Thymus (tissue), 11 donors: ENCODE results near the gene CLTCL1. TPM values are rescaled to one million over a fixed set of nuclear protein-coding genes. Genes with fewer than 3 reads are reported as not detected.

Source experiments
- DNase-seq, 9 donors: peaks; one replicate each; pipeline ENCODE4 v3.0.0-alpha.2; 2013; ENCODE audit warnings: low spot score in 9 of 9, low read depth in 6 of 9, missing footprints in 1 of 9
- H3K27ac ChIP-seq, 2 donors: one replicate each; pipeline ENCODE4 v1.5.1; 2013; ENCODE audit warnings: control low read depth in 1 of 2, low read depth in 1 of 2, low read length in 1 of 2, mild to moderate bottlenecking in 1 of 2, moderate library complexity in 1 of 2
- H3K27me3 ChIP-seq, 2 donors: one replicate each; pipeline ENCODE4 v1.5.1; 2013; ENCODE audit warnings: low read length in 1 of 2; ENCODE audit not compliant: control insufficient read depth in 2 of 2, insufficient read depth in 1 of 2
- H3K36me3 ChIP-seq, 2 donors: one replicate each; pipeline ENCODE4 v1.5.1; 2013; ENCODE audit warnings: low read length in 1 of 2, mild to moderate bottlenecking in 1 of 2, moderate library complexity in 1 of 2; ENCODE audit not compliant: control insufficient read depth in 2 of 2, insufficient read depth in 2 of 2
- H3K4me1 ChIP-seq, 2 donors: one replicate each; pipeline ENCODE4 v1.5.1; 2013; ENCODE audit warnings: low read length in 2 of 2; ENCODE audit not compliant: control insufficient read depth in 2 of 2, insufficient read depth in 2 of 2
- H3K4me3 ChIP-seq, 2 donors: one replicate each; pipeline ENCODE4 v1.5.1; 2013; ENCODE audit warnings: low read length in 2 of 2, control low read depth in 1 of 2, mild to moderate bottlenecking in 1 of 2
- H3K9me3 ChIP-seq, 2 donors: one replicate each; pipeline ENCODE4 v1.5.1; 2013; ENCODE audit warnings: low read length in 1 of 2, mild to moderate bottlenecking in 1 of 2; ENCODE audit not compliant: control insufficient read depth in 2 of 2, insufficient read depth in 1 of 2
- WGBS: extraction: QIAGEN DNeasy Blood & Tissue Kit; methylation state at CpG from one replicate; pipeline ENCODE4 v1.1.7; 2013; 5-methylcytosine and 5-hydroxymethylcytosine counted together
- polyA plus RNA-seq: library from polyadenylated mRNA; stranded (reverse); fragments of 200-250 nt; gene quantifications from one replicate; pipeline ENCODE4 v1.2.3, GENCODE V29; 2013
- total RNA-seq: library from RNA; stranded (reverse); fragments of 120-200 nt; gene quantifications from one replicate; pipeline ENCODE4 v1.2.4, GENCODE V29; 2013
- donor health status: healthy.

Gene CLTCL1
- total and polyA plus RNA-seq, 2 donors: 9.5 to 30.4 TPM

- WGBS: 86% methylated on average over 5 of the region's 5 CpGs
- no peak for DNase-seq
- Histone ChIP-seq H3K27me3 (peaks cover 0 to 2% of the 10 kb centered on the region in 2 donors), H3K4me1 (peaks cover 0 to 3% of the 10 kb centered on the region in 2 donors), H3K27ac (no peak overlapping the region), H3K36me3 (no peaks in the 10 kb centered on the region), H3K9me3 (no peaks in the 10 kb centered on the region), H3K4me3 (no peak overlapping the region)
Observed at GRCh38 chr22:19218541-19219233, 72.8 kb downstream of the CLTCL1 start.

- H3K9me3 ChIP-seq: no peaks in the 10 kb centered on the region
- WGBS: 98% methylated on average over 5 of the region's 5 CpGs
- H3K27me3 ChIP-seq: peaks cover 0 to 4% of the 10 kb centered on the region in 2 donors
- H3K4me1 ChIP-seq: peaks cover 0 to 3% of the 10 kb centered on the region in 2 donors
- no peak overlapping the region for H3K27ac ChIP-seq
- no peaks in the 10 kb centered on the region for H3K36me3 ChIP-seq
- no peak for DNase-seq
- H3K4me3 ChIP-seq: no peak overlapping the region
Observed at GRCh38 chr22:19216579-19216978, 74.9 kb downstream of the CLTCL1 start.

DNA sequence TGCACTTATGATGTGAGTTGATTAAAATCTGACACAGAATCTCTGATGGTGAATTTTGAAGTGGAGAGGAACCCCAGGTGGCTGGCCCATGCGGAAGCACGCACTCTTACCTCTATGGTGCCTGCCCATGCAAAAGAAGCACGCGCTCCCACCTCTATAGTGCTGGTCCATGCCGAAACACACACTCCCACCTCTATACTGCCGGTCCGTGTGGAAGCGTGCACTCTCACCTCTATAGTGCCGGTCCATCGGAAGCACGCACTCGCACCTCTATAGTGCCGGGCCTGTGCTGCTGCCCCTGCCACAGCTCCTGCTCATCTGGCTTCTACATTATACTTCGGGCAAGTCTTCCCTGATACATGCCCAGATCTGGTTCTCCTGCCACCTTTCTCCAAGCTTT is 76.2 kb downstream of the CLTCL1 start:
- H3K4me1 ChIP-seq: peaks cover 0 to 3% of the 10 kb centered on the region in 2 donors
- WGBS: 99% methylated on average over 14 of the region's 14 CpGs
- no peak overlapping the region for H3K4me3 ChIP-seq
- H3K9me3 ChIP-seq: no peaks in the 10 kb centered on the region
- no peak overlapping the region for H3K27ac ChIP-seq
- H3K27me3 ChIP-seq: peaks cover 0 to 4% of the 10 kb centered on the region in 2 donors
- H3K36me3 ChIP-seq: no peaks in the 10 kb centered on the region
- DNase-seq: no peak

GRCh38 chr22:19214078-19214473 is 77.4 kb downstream of the CLTCL1 start:
- Histone ChIP-seq H3K36me3 (no peaks in the 10 kb centered on the region), H3K27me3 (peaks cover 0 to 4% of the 10 kb centered on the region in 2 donors), H3K9me3 (no peaks in the 10 kb centered on the region), H3K4me3 (no peak overlapping the region), H3K27ac (no peak overlapping the region), H3K4me1 (peaks cover 0 to 3% of the 10 kb centered on the region in 2 donors)
- 94% methylated on average over 4 of the region's 4 CpGs for WGBS
- no peak for DNase-seq

DNA sequence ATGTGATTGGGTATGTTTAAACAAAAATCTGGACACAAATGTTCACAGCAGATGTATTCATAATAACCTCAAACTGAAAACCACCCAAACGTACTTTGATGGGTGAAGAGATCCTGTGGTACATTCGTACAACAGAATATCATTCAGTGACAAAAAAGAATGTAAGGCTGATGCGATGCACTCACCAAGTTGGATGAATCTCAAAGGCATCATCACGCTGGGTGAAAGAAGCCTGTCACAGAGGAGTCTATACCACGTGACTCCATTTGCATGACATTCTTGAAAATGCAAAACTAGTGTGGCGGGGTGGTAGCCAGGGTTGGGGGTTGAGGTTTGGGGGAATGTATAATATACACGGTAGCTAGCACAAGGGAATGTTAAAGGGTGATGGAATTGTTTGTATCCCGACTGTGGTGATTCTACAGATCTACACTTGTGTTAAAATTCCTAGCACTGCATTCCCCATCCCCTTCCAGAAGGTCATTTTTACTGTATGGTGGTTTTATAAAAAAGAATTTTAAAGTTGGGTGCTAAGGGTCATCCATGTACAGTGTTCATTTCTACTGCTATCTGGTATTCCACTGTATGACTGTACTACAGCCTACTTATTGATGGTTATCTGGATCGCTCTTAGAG is 78.0 kb downstream of the CLTCL1 start:
- H3K9me3 ChIP-seq: no peaks in the 10 kb centered on the region
- no peaks in the 10 kb centered on the region for H3K36me3 ChIP-seq
- peaks cover 0 to 3% of the 10 kb centered on the region in 2 donors for H3K4me1 ChIP-seq
- no peak for DNase-seq
- H3K27me3 ChIP-seq: peaks cover 0 to 4% of the 10 kb centered on the region in 2 donors
- no peak overlapping the region for H3K4me3 ChIP-seq
- WGBS: 84% methylated on average over 9 of the region's 9 CpGs
- no peak overlapping the region for H3K27ac ChIP-seq

DNA sequence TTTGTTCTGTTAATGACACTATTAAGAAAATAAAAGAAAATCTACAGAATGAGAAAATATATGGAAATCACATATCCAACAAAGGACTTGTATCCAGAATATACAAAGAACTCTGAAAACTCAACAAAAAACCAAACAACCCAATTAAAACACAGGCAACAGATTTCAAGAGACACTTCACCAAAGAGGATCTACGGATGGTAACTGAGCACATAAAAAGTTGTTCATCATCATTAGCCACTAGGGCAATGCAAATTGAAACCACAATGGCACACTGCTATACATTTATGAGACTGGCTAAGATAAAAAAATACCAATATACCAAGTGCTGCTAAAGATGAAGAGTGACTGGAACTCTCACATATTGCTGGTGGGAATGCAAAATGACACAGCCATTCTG is 78.5 kb downstream of the CLTCL1 start:
- no peaks in the 10 kb centered on the region for H3K36me3 ChIP-seq

GRCh38 chr22:19212302-19212870 is 79.1 kb downstream of the CLTCL1 start:
- H3K9me3 ChIP-seq: no peaks in the 10 kb centered on the region
- no peaks in the 10 kb centered on the region for H3K4me1 ChIP-seq
- H3K36me3 ChIP-seq: no peaks in the 10 kb centered on the region
- WGBS: 98% methylated on average over 1 of the region's 1 CpG
- H3K4me3 ChIP-seq: no peak overlapping the region
- no peak overlapping the region for H3K27ac ChIP-seq
- H3K27me3 ChIP-seq: peaks cover 0 to 4% of the 10 kb centered on the region in 2 donors
- no peak for DNase-seq

More for the DNA sequence above, 78.5 kb downstream of the CLTCL1 start:
- no peak for DNase-seq
- H3K4me1 ChIP-seq: peaks cover 0 to 3% of the 10 kb centered on the region in 2 donors
- WGBS: 91% methylated on average over 1 of the region's 1 CpG
- no peak overlapping the region for H3K27ac ChIP-seq
- no peaks in the 10 kb centered on the region for H3K9me3 ChIP-seq
- no peak overlapping the region for H3K4me3 ChIP-seq
- peaks cover 0 to 4% of the 10 kb centered on the region in 2 donors for H3K27me3 ChIP-seq

DNA sequence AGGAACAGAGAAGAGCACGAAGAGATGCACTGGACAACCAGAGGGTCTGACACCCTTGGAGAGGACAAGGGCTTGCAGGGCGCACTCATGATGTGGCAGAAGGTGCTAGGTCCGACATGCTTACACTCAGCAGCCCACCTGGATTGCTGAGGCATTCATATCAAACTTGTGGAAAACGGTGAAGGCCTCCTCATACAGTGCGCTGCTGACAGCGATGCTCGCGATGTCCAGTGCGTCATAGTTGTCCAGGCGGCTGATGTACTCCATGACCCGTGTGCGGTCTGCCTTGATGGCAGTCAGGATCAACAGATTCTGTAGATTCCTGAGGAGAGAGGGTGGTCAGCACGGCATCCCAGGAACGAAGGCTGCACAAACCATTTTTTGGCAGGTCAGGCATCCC is 81.3 kb downstream of the CLTCL1 start:
- 98% methylated on average over 14 of the region's 14 CpGs for WGBS
- Histone ChIP-seq H3K9me3 (no peaks in the 10 kb centered on the region), H3K27me3 (peaks cover 0 to 4% of the 10 kb centered on the region in 2 donors), H3K27ac (no peak overlapping the region), H3K4me1 (no peaks in the 10 kb centered on the region), H3K4me3 (no peak overlapping the region), H3K36me3 (no peaks in the 10 kb centered on the region)
- no peak for DNase-seq

DNA sequence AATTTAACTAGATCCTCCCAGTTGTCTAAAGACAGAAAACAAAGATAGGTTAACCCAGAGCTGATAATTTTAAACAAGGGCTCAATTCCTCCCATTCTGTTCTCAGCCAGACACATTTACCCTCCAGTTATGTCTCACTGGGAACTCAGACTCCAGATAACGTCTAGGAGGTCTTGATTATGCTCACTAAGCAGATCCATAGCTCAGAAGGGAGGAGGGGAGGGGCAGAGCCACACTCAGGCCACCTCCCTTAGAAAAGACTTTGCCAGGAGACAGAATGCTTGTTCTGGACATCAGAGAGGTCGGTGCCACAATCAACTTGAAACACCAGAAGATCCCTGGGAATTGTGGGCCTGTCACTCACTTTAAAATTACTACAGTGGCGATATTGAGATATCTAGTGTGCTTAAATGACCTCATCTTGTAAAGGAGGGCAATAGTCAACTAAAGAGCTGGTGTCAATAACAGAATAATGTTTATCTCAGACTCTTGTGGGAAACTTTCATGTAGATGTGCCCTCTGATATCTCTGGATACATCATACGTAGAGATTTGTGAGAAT is 83.2 kb downstream of the CLTCL1 start:
- 92% methylated on average over 4 of the region's 4 CpGs for WGBS
- DNase-seq: no peak
- Histone ChIP-seq H3K4me1 (no peaks in the 10 kb centered on the region), H3K4me3 (no peak overlapping the region), H3K36me3 (no peaks in the 10 kb centered on the region), H3K9me3 (no peaks in the 10 kb centered on the region), H3K27ac (no peak overlapping the region), H3K27me3 (peaks cover 0 to 2% of the 10 kb centered on the region in 2 donors)
